GM11168 (cell line): ENCODE results near the gene PIEZO1.

ENCODE experiments used
- in situ Hi-C: fragments of 300-500 bp; cut with MboI; formaldehyde crosslinking; loops from one replicate; pipeline ENCODE4 v1.12.0; 2022; ENCODE audit warnings: low sequenced_read_pairs; ENCODE audit not compliant: unreplicated experiment

Gene PIEZO1

GRCh38 chr16:88726408-88726749, 58.6 kb downstream of the PIEZO1 start:
- in situ Hi-C loops: no loop called here

DNA sequence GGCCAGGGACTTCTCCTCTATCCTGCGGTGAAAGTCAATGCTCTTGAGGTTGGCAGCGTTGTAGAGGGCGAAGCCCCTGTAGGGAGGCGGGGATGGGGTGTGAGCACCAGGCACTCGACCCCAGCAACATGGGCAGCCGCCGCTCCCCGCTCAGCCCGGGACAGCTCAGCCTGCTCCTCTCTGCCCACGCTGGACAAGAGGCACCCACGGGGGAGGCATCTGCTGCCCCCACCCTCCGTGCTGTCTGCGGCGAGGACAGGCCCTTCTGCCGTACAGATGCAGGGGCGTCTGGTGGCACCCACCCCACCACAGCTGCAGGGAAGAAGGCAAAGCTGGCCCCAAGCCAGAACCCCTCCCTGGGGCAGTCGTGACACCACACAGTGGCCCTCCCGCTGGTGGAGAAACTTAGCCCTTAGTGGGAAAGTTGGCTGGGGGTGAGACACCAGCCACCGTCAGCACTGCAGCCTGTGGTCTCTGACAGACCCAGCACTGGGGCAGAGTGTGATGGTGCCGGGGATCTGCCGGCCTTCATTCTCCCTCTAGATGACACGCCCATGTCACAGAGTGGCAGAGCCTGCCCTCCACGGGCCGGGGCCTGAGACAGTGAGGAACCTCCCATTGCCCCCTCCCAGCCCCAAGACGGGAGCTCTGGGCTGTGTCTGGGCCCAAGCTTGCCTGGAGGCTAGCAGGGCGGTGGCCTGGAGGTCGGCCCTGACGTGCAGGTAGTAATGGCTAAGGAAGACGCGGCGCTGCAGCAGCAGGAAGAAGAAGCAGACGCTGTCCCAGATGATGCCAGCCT, 59.2 kb downstream of the PIEZO1 start:
- in situ Hi-C loops: no loop called here

DNA sequence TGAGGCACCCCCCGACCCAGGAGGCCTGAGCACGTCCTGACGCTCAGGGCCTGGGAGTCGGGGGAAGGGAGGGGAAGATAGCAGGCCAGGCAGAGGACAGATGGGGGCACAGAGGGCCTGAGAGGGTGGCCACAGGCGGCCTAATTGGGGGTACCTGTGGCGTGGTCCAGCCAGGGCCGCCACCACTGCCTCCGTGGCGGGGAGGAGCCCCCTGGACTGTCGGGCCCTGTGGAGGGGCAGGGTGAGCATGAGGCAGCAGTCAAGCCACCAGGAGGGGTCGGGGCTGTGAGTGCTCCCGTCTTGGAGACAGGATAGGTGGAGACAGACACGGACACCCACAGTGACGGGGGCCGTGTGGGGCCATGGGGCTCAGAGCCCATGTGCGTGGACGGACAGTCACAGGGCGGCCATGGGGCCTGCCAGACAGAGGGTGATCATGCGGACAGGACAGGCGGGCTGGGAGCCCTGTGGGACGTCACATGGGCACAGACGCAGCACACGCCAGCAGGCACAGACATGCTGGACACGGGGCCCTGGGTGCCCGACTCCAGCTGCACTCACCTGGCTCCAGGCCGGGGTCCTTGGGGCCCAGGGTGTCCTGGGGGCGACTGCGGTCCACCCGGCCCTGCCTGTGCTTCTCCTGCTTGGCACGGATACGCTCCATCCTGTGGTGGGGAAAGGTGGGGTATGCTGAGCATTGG, 60.0 kb downstream of the PIEZO1 start:
- in situ Hi-C loops: no loop called here

DNA sequence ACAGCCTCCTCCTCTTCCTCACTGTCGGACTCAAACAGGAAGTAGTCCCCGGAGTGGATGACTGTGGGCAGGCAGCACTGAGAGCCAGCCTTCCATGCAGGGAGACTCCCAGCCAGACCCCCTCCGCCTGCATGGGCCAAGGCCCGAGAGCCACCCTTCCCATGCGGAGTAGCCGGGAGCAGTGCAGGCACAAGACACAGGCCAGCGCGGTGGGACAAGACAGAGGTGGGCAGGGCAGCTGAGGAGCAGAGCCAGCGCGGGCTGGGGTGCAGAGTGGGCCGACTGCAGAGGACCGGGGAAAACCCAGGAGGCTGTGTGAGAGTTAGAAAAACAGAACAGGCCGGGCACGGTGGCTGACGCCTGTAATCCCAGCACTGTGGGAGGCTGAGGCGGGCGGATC, 61.1 kb downstream of the PIEZO1 start:
- in situ Hi-C loops: no loop called here

GRCh38 chr16:88723507-88723887, 61.5 kb downstream of the PIEZO1 start:
- in situ Hi-C loops: no loop called here

- in situ Hi-C loops: no loop called here
These were observed 62.1 kb downstream of the PIEZO1 start for GRCh38 chr16:88722784-88723506.

DNA sequence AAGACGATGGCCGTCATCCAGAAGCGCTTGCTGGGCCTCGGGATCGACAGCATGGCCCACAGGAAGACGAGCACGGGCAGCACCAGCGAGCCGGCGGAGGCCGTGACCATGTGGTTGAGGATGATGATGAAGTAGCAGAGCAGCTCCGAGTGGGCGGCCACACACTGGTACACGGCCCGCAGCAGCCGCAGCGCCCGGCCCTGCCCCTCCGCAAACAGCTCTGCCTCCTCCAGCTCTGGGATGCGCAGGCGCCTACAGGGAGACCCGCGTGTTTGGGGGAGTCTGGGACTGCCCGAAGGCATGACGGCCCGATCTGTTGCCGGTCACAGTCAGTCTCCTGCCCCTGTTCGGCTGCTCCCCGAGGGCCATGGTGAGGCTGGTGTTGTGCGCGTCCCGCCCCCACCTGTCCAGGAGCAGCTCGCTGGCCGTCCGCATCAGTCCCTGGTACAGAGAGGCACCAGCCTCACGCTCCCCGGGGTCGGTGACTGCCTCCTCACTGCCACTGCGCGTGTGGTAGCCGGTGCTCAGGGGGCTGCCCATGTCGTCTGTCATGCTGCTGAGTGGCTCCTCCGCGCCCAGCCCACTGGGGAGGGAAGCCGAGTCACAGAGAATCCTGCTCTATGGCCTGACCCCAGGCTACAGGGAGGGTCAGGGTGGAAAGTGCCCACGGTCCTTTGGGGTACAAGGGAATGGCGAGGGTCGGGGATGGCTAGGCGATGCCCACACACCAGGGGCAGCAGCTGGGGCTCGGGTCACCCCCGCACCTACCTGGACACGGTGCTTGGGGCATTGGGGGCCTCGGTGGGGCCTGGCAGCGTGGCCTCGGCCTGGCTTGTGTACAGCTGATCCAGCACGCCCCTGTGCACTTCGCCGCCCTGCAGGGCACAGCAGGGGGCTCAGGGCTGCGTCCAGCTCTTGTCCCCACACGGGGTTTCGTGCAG, 62.9 kb downstream of the PIEZO1 start:
- in situ Hi-C loops: no loop called here

- in situ Hi-C loops: no loop called here
These were observed 63.8 kb downstream of the PIEZO1 start for GRCh38 chr16:88721236-88721635.

DNA sequence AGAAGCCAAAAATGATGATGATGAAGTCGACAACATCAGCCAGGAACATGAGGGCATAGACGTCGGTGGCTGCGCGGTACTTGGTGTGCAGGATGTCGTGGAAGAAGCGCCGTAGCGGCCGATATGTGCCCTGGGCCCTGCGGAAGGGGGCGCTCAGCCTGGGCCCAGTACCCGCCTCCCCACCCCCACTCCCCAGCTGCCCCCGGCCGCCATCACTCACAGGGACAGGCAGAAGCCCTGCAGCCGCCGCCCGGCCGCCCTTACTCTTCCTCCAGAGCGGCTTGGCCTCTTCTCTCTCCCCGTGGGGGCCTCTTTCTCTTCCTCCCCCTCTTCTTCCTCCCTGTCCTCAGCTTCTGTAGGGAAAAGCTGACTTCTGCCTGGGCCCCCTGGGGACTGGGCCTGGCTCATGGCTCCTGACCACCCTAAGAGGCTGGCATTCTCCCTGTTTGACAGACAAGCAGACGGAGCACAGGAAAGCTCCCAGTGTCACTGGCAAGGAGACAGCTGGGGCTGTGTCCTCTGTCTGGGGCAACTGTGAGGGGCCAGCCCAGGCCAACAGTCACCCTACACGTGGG, 64.5 kb downstream of the PIEZO1 start:
- in situ Hi-C loops: no loop called here

DNA sequence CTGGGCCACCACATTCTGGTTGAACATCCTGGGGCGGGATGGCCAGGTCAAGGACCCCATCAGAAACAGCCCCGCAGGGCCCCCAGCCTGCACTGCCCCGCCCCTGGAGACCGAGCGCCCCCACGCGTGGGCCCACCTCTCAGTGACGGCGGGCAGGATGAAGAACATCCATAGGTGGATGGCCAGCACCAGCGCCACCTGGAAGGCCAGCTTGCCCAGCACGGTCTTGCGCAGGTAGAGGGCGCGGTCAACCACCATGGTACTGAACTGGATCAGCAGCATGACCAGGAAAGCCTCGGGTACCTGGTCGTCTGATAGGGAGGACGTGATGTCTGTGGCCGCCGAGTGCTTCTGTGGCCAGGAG, 65.1 kb downstream of the PIEZO1 start:
- in situ Hi-C loops: no loop called here

DNA sequence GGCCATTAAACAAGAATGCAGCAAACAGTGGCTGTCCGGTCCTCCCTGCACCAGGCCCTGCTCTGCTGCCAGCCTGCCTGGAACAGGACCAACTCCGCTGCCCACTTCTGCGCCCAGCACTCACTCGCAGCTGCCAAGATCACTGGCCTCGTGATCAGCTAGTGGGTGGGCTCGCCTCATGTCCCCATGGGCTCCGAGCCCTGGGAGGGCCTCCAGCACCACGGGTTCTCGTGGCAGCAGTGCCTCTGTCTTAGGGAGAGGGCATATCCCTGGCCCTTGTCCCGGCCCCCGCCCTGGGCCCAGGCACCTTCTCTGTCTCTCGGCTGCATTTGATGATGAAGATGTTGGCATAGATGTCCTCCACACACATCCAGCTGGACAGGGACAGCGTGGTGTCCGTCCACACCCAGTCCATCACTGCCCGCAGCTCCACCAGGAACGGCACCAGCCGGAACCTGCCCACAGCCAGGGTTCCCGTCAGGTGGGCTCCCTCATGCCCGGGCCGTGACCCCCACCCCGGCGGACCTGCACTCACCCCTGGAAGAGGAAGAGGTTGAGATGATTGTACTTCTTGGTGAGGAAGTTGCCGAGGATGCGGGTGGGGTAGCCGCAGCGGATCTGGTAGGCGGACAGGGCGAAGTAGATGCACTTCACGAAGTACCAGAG, 65.6 kb downstream of the PIEZO1 start:
- in situ Hi-C loops: no loop called here

DNA sequence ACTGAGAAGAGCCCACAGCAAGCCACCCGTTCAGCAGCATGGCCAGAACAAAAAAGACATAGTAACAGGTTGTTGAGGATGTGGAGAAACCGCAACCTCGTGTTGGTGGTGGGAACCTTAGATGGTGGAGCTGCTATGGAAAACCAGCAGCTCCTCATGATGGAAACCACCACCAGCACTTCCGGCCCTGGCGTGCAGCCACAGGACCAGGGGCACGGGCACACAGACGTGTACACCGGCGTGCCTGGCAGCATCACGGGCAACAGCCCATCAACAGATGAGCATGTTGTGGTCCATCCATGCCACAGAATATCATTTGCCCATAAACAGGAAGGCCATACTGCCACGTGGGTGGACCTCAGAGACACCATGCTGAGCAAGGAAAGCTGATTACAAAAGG, 66.8 kb downstream of the PIEZO1 start:
- in situ Hi-C loops: no loop called here

DNA sequence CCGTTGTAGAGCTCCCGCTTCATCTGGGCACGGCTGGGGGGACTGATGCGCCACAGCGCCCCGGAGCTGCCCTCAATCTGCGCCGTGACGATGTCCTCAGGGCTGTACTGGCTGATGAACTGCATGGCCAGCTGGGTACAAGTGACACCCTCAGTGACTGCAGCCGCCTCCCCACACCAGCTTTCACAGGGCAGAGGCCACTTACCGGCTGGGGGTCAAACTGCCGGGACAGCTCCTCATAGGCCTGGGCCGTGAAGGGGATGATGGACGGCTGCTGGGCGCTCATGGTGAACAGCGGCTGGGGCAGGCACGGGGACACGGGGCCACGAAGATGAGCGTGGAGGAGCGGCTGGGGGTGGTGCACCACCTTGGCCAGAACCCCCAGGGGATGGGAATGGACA, 68.4 kb downstream of the PIEZO1 start:
- in situ Hi-C loops: no loop called here

DNA sequence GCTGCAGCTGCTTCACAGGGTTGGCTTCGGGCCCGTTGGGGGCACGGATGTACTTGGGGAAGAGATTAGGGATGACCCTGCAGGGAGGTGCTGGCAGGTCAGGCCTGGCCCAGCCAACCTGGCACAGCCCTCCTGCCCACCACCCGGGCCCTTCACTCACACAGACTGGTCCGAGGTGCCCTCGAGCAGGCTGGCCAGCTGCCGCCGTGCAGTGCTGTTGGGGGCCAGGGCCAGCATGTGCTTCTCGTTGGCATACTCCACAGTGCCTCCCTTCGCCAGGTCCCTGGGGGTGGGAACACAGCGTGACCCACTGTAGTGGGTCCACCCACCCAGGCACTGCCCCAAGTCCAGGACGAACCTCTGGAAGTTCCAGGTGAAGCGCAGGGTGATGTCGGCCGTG, 68.8 kb downstream of the PIEZO1 start:
- in situ Hi-C loops: no loop called here

DNA sequence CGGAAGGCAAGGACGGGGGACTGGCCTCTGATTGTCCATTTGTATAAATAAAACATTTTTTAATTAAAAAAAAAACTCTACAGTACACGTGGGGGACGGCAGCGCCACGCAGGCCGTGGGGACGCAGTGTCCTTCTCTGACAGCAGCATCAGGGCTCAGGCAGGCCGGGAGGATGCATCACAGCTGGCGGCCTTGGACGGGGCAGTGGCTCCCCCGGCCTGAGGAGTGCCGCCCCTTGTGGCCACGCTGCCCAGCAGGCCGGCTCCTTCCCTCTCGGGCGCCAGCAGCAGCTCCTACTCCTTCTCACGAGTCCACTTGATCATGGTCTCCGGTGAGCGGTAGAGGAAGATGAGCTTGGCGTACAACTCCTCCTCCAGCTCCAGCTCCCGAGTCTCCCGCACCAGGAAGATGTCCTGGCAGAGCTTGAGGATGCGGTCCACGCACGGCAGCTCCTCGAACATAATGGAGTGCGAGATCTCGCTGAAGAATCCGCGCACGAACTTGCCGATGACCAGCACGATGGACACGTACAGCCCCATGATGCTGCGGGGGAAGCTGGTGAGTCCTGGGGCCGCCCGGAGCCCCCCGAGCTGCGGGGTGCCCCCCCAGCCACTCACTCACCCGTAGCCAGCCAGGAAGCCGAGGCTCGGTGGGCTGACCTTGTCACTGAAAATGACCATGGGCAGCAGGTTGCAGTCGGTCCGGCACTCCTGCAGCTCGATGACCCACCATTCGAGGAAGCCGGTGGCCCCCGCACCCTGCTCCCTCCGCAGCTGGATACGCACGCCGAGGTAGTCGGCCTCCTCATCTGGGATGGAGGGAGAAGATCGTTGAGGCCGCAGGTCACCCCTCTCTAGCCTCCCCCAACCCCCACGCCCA, 69.5 kb downstream of the PIEZO1 start:
- in situ Hi-C loops: no loop called here

GRCh38 chr16:88714420-88715302, 70.4 kb downstream of the PIEZO1 start:
- in situ Hi-C loops: no loop called here

GRCh38 chr16:88713568-88714419, 71.2 kb downstream of the PIEZO1 start:
- in situ Hi-C loops: no loop called here
